Subcutaneous adipose tissue (tissue), 4 donors: Measurements from ENCODE around the gene DPF3. TPM values are rescaled to one million over a fixed set of nuclear protein-coding genes. Genes with fewer than 3 reads are reported as not detected.

Experiments used
- CTCF ChIP-seq: fragments of 450-650 bp; IDR thresholded peaks from one replicate; pipeline ENCODE4 v1.5.1; 2016; ENCODE audit warnings: low read depth, mild to moderate bottlenecking, control low read depth, antibody characterized with exemption, moderate library complexity
- total RNA-seq, 4 donors: library from RNA; depleted of rRNA; stranded (reverse); fragments of >200 nt; gene quantifications; one replicate each; pipeline ENCODE4 v1.1.0, GENCODE V29; 2016

Gene DPF3
- total RNA-seq, 4 donors from 2014 or later, result 0.33 to 6.8 TPM; not detected in 2

- TF ChIP-seq CTCF, result no peak
Measured at GRCh38 chr14:72677664-72678063, 216.2 kb downstream of the DPF3 start.

GRCh38 chr14:72675126-72675525 is 218.8 kb downstream of the DPF3 start:
- TF ChIP-seq CTCF, result no peak

GRCh38 chr14:72673179-72673578 is 220.7 kb downstream of the DPF3 start:
- TF ChIP-seq CTCF, result no peak

- no peak for TF ChIP-seq CTCF
Measured at GRCh38 chr14:72666610-72667009, 227.3 kb downstream of the DPF3 start.

- no peak for TF ChIP-seq CTCF
Measured at GRCh38 chr14:72665259-72665658, 228.6 kb downstream of the DPF3 start.

GRCh38 chr14:72664651-72665050 is 229.2 kb downstream of the DPF3 start:
- no peak for TF ChIP-seq CTCF

GRCh38 chr14:72663956-72664650 is 229.8 kb downstream of the DPF3 start:
- no peak for TF ChIP-seq CTCF
